Measurements from ENCODE around the gene DR1.

DNA sequence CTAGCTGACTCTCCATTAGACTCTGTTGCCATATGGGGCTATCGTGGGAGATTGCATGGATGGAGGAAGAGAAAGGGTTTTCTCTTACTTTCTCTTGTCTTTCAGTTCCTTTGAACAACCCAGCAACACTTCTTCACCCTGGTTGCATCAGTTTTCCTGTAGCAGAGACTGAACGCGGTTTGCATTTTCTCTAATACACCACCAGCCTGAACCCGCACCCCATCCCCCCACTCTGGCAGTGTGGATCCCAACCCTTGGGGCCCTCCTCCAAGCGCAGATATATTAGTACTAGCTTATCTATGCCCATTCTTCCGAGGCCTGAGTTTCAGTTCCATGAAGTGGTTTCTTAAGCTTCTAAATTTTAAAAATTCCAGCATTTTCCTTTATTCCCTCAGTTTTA, 12.6 kb downstream of the DR1 start:
- TF ChIP-seq, protein P1, sequence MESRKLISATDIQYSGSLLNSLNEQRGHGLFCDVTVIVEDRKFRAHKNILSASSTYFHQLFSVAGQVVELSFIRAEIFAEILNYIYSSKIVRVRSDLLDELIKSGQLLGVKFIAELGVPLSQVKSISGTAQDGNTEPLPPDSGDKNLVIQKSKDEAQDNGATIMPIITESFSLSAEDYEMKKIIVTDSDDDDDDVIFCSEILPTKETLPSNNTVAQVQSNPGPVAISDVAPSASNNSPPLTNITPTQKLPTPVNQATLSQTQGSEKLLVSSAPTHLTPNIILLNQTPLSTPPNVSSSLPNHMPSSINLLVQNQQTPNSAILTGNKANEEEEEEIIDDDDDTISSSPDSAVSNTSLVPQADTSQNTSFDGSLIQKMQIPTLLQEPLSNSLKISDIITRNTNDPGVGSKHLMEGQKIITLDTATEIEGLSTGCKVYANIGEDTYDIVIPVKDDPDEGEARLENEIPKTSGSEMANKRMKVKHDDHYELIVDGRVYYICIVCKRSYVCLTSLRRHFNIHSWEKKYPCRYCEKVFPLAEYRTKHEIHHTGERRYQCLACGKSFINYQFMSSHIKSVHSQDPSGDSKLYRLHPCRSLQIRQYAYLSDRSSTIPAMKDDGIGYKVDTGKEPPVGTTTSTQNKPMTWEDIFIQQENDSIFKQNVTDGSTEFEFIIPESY (IDR thresholded peaks at IDR 0.05) = no peak
- TF ChIP-seq, protein P2, sequence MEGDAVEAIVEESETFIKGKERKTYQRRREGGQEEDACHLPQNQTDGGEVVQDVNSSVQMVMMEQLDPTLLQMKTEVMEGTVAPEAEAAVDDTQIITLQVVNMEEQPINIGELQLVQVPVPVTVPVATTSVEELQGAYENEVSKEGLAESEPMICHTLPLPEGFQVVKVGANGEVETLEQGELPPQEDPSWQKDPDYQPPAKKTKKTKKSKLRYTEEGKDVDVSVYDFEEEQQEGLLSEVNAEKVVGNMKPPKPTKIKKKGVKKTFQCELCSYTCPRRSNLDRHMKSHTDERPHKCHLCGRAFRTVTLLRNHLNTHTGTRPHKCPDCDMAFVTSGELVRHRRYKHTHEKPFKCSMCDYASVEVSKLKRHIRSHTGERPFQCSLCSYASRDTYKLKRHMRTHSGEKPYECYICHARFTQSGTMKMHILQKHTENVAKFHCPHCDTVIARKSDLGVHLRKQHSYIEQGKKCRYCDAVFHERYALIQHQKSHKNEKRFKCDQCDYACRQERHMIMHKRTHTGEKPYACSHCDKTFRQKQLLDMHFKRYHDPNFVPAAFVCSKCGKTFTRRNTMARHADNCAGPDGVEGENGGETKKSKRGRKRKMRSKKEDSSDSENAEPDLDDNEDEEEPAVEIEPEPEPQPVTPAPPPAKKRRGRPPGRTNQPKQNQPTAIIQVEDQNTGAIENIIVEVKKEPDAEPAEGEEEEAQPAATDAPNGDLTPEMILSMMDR (IDR thresholded peaks at IDR 0.05 in 2 of 3, conservative IDR thresholded peaks at IDR 0.05 in 1 of 3; ENCODE audit: control insufficient read depth in 2 of 3, extremely low read depth in 1 of 3, insufficient read depth in 1 of 3, low read depth in 3 of 3, low read length in 3 of 3) = no peak
- no peak for TF ChIP-seq MYC (IDR thresholded peaks at IDR 0.05; ENCODE audit: insufficient read depth, insufficient read length, insufficient replicate concordance, low read length, severe bottlenecking)
- TF ChIP-seq TBL1XR1 (IDR thresholded peaks at IDR 0.05; ENCODE audit: low read depth, low read length) = no peak
- TF ChIP-seq YY1 (IDR thresholded peaks at IDR 0.05; ENCODE audit: low read depth, low read length) = no peak
- TF ChIP-seq ZNF274 (IDR thresholded peaks at IDR 0.05; ENCODE audit: insufficient read depth, insufficient read length) = no peak
- TF ChIP-seq ZNF24 (IDR thresholded peaks at IDR 0.05) = no peak
- TF ChIP-seq RELA (IDR thresholded peaks at IDR 0.05; ENCODE audit: borderline replicate concordance, partially characterized antibody) = no peak

Data from GM12878 (cell line).